ENCODE data around the gene KLF5.

Gene KLF5

GRCh38 chr13:73060251-73061160, 1.7 kb downstream of the KLF5 start:
- DNase-seq, result peak; percentile 43

DNA sequence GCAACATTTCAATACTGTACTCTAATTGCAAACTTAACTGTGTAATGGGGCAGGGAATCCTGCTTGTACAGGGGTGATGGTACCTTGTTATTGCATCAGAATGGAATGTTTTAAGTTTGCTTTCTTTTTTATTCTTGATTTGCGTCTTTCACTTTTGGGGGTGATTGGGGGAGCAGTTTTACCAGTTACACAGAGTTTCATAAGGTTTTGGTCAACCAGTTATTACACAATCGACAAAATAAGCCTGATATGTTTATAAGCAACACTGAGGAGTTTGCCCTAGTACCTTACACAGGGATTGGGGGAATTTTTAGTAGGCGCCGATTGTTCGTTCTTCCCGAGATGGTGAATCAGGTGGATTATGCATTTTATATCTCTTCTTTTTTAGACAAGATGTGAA, 2.7 kb downstream of the KLF5 start:
- peak; percentile 9 for DNase-seq

DNA sequence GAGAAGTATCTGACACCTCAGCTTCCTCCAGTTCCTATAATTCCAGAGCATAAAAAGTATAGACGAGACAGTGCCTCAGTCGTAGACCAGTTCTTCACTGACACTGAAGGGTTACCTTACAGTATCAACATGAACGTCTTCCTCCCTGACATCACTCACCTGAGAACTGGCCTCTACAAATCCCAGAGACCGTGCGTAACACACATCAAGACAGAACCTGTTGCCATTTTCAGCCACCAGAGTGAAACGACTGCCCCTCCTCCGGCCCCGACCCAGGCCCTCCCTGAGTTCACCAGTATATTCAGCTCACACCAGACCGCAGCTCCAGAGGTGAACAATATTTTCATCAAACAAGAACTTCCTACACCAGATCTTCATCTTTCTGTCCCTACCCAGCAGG, 3.1 kb downstream of the KLF5 start:
- no peak for DNase-seq

DNA sequence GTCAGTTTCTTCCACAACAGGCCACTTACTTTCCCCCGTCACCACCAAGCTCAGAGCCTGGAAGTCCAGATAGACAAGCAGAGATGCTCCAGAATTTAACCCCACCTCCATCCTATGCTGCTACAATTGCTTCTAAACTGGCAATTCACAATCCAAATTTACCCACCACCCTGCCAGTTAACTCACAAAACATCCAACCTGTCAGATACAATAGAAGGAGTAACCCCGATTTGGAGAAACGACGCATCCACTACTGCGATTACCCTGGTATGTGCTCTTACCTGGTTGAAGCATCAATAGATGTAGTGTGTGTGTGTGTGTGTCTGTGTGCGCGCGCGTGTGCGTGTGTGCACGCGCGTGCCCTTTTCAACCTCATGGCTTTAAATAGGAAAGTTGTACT, 3.7 kb downstream of the KLF5 start:
- DNase-seq, result no peak

DNA sequence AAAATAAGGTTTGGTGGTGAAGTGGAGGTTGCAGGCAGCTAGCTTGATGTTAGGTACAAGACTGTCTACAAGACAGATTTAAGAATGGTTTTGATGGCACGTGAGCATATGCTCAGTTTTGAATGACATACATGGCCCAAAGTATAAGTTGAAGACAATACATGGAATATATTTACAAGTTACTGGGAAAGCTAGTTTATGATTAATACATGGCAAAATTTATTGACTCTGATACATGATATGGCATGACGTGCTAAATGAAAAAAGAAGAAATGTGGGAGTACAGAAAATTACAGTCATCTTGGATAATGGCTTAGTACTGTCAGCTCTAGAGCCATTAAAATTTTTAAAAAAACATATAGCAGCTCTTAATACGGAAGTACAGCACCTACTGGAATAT, 4.4 kb downstream of the KLF5 start:
- peak; percentile 29 for DNase-seq

DNA sequence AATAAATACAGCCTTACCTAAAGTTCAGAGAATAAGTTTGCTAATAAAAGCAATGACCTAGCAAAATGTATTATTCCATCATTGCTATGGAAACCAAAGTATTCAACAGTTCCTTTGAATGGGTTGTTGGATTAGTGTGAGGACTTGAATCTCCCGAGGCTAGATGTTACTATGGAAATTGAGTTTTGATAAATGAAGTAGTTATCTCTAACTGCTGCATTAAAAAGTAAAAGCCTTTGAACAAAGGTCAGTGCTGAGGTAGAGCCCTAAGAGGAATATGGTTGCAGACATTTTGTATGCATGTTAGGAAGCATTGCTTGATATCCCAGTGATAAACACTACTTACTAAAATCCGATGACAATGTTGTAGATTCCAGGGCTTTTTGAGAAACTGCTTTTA, 6.2 kb downstream of the KLF5 start:
- DNase-seq, result no peak

DNA sequence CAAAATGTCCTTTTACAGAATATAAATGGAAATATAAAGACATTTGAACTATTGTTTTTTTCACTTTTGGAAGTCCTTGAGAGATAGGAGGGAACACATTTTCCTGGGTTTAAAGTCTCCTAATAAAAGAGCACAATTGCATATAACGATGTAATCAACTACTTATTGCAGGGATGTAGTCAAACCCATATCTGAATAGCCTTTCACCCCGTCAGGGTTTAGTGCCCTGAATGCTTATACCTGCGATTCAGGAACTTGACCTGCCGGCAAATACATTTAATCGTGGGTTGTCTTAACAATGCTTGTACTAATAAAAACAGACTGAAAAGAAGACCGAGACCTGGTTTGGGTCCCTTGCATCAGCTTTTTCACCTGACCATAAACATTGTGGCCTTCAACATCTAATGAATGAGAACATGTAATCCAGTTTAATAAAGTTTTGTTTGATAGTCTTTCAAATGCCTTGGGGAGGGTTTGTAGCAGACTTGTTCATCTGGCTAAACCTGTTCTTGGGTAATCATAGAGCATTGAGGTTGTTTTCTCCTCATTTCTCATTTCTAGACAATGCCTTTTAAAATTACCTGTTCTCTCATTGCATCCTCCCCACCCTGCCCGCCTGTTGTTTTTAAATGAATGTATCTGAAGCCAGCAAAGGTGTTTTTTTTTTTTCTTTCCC, 7.0 kb downstream of the KLF5 start:
- no peak for DNase-seq

GRCh38 chr13:73069206-73069805, 10.5 kb downstream of the KLF5 start:
- DNase-seq, result no peak

DNA sequence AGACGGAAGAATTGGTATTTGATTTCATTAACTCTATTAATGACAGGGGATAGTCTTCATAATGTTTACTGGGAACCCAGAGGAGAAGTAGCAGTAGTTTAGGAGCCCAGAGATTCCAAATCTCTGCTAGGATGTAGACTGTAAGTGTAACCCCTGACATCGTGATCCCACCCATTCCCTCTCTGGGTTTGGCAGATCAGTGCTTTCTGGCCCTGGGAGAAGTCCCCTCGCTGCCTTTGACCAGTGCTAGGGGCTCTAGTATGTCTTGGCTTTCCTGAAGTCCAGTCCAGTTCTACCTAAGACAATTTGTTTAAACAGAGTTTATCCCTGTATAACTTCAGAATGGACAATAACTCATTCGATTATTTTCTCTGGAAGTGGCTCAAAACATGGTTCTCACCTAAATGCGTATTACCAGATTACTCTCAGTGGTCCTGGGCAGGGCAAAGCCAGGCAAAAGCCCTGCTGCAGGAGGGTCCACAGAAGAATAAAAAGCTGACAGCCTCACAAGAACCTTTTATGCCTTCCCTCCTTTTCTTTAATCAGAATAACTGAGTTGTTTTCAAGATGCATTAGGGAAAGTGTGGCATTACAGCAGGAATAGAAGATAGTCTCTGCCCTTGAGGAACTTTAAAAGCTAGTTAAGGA, 11.8 kb downstream of the KLF5 start:
- DNase-seq, result no peak

GRCh38 chr13:73072239-73072900, 13.6 kb downstream of the KLF5 start:
- no peak for DNase-seq

- DNase-seq, result no peak
Observed at GRCh38 chr13:73073050-73073449, 14.2 kb downstream of the KLF5 start.

GRCh38 chr13:73074014-73074413, 15.2 kb downstream of the KLF5 start:
- no peak for DNase-seq

- DNase-seq, result no peak
Observed at GRCh38 chr13:73074926-73075325, 16.1 kb downstream of the KLF5 start.

GRCh38 chr13:73075546-73075945, 16.7 kb downstream of the KLF5 start:
- no peak for DNase-seq

- no peak for DNase-seq
Observed at GRCh38 chr13:73075954-73076353, 17.1 kb downstream of the KLF5 start.

DNA sequence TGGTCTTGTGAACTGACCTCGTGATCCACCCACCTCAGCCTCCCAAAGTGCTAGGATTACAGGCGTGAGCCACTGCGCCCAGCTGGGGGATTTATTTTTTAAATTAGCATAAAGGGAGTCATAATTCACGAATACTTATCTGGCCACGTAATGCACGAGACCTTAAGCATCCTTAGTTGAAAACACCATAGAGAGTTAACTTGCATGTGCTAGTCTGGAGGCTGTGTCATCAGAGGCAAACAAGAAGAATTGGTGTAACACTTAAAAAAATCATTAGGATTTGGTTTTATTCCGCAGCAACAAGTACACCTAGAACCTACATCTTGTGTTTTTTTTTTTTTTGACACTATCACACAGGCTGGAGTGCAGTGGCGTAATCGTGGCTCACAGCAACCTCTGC, 19.1 kb downstream of the KLF5 start:
- no peak for DNase-seq

GRCh38 chr13:73079359-73079758, 20.6 kb downstream of the KLF5 start:
- DNase-seq, result no peak

- DNase-seq, result peak; percentile 12
Observed at GRCh38 chr13:73081256-73081915, 22.6 kb downstream of the KLF5 start.

GRCh38 chr13:73082471-73082870, 23.7 kb downstream of the KLF5 start:
- peak; percentile 43 for DNase-seq

DNA sequence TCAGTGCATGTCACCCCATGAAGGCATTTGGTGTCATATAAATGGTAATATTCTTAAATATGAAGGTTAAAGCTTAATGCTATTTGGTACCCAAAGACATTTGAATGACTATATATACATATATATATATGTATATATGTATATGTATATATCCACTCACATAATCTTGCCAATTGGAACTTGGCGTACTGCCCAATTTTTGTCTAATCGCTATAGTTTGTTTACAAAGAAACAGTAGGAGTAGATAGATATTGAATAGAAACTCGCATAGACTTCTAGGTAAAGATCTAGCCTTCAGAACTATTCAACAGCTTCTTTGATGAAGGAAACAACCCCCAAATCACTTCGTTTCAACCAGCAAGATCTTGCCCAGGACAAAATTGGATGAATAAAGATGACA, 24.1 kb downstream of the KLF5 start:
- peak; percentile 37 for DNase-seq

DNA sequence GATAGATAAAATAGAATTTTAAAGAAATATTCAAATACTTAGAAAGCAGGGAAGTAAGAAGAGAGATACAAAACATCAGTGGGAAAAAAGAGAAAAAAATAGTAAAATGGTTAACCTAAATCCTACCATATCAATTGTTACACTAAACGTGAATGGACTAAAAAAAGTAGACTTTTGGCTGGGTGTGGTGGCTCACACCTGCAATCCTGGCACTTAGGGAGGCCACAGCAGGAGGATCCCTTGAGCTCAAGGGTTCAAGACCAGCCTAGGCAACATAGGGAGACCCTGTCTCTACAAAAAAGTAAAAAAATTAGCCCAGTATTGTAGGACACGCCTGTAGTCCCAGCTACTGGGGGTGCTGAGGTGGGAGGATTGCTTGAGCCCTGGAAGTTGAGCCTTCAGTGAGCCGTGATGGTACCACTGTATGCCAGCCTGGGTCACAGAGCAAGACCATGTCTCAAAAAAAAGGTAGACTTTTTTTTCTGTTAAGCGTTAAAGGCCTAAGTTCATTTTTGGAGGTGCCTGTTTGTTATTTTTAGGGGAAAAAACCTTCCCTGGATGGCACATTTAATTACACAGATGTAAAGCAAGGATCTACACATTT, 29.6 kb downstream of the KLF5 start:
- DNase-seq, result no peak

GRCh38 chr13:73089213-73089612, 30.4 kb downstream of the KLF5 start:
- peak; percentile 55 for DNase-seq

Data from NCI-H69 (cell line).